COR-L47 (cell line): ENCODE data around the gene RAB40AL.

Experiments used
- DNase-seq: peaks from one replicate; lab custom pipeline; 2025; lab: John Stamatoyannopoulos, UW

The RAB40AL gene

DNA sequence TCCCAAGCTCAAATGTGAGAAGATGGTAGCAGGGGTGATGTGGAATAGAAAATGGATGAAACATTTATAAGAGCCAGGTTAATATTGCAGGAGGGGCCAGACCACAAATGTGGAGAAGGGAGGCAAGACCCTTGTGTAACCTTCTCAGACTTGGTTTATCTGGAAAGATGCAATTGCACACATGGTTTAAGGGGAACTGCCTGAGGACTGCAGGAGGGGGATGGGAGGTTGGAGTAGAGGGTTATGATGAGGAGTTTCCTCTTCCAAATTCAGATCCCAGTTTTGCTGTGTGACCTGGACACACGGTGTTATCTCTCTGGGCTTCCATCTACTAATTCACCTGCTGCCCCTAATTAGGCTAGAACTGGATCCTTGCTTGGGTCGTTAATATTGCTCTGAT is 46.1 kb downstream of the RAB40AL start:
- DNase-seq, result no peak

DNA sequence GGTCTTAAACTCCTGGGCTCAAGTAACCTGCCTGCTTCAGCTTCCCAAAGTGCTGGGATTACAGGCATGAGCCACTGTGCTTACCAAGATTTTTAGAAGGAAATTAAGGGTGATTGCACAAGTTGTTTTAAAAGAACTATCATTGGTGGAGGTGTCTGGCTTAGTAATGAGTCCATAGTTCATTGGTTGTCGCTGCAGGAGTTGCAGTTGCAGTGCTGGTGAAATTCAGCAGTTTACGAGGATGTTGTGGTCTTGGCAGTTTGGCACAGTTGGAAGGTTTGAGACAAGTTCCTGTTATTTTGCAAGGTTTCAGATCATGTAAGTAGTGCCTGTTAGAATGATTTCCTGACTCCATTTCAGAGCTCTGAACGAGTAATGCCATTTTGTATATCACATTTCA is 48.1 kb downstream of the RAB40AL start:
- DNase-seq, result no peak
